ENCODE results near the gene GARNL3.

GRCh38 chr9:127293767-127294166 is 29.2 kb downstream of the GARNL3 start:
- TF ChIP-seq, protein P1, sequence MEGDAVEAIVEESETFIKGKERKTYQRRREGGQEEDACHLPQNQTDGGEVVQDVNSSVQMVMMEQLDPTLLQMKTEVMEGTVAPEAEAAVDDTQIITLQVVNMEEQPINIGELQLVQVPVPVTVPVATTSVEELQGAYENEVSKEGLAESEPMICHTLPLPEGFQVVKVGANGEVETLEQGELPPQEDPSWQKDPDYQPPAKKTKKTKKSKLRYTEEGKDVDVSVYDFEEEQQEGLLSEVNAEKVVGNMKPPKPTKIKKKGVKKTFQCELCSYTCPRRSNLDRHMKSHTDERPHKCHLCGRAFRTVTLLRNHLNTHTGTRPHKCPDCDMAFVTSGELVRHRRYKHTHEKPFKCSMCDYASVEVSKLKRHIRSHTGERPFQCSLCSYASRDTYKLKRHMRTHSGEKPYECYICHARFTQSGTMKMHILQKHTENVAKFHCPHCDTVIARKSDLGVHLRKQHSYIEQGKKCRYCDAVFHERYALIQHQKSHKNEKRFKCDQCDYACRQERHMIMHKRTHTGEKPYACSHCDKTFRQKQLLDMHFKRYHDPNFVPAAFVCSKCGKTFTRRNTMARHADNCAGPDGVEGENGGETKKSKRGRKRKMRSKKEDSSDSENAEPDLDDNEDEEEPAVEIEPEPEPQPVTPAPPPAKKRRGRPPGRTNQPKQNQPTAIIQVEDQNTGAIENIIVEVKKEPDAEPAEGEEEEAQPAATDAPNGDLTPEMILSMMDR (IDR thresholded peaks at IDR 0.05) = no peak
- no peak for TF ChIP-seq EZH2phosphoT487 (IDR thresholded peaks at IDR 0.05)
